GM12878 (cell line): ENCODE results near the gene CAMK1.

Source experiments
- CREB1 ChIP-seq: IDR thresholded peaks from 2 replicates; pipeline ENCODE4 v1.6.1; 2012; ENCODE audit warnings: low read depth, mild to moderate bottlenecking, inconsistent platforms
- EZH2 ChIP-seq: IDR thresholded peaks from 2 replicates; pipeline ENCODE4 v1.6.1; 2012; ENCODE audit warnings: low read depth, mild to moderate bottlenecking, control low read depth, inconsistent platforms, low read length, borderline replicate concordance; ENCODE audit not compliant: control insufficient read depth
- FOS ChIP-seq: IDR thresholded peaks from 3 replicates; pipeline ENCODE4 v1.6.1; 2011; ENCODE audit warnings: borderline replicate concordance; ENCODE audit not compliant: insufficient read length; ENCODE audit errors: extremely low read depth
- MXI1 ChIP-seq: fragments of 150-350 bp; IDR thresholded peaks from 2 replicates; pipeline ENCODE4 v1.6.1; 2011; ENCODE audit warnings: low read depth, mild to moderate bottlenecking, inconsistent platforms, low read length, improper control_type of control experiment
- RCOR1 ChIP-seq: conservative IDR thresholded peaks from 2 replicates; pipeline ENCODE4 v1.6.1; 2012; ENCODE audit warnings: low read depth, low read length, improper control_type of control experiment
- ZNF274 ChIP-seq: IDR thresholded peaks from one replicate; pipeline ENCODE4 v1.8.0; 2011; ENCODE audit not compliant: insufficient read length, insufficient read depth
- TF ChIP-seq, protein P1 (sequence below): fragments of 450-650 bp; IDR thresholded peaks from 2 replicates; pipeline ENCODE4 v1.6.1; 2016; ENCODE audit warnings: mild to moderate bottlenecking
- TF ChIP-seq, protein P2 (sequence below), 3 experiments: IDR thresholded peaks in 2 of 3; conservative IDR thresholded peaks in 1 of 3; 2 replicates each; pipeline ENCODE4 v1.5.1; 2011; ENCODE audit warnings: low read depth in 3 of 3, low read length in 3 of 3, mild to moderate bottlenecking in 3 of 3, control low read depth in 2 of 3, moderate library complexity in 2 of 3, inconsistent platforms in 1 of 3, mixed read lengths in 1 of 3; ENCODE audit not compliant: control insufficient read depth in 2 of 3, insufficient read depth in 1 of 3; ENCODE audit errors: extremely low read depth in 1 of 3
- TF ChIP-seq, protein P3 (sequence below): IDR thresholded peaks from 2 replicates; pipeline ENCODE4 v1.6.1; 2012; ENCODE audit warnings: mild to moderate bottlenecking, low read depth, low read length
- TF ChIP-seq, protein P4 (sequence below): fragments of 450-650 bp; IDR thresholded peaks from 2 replicates; pipeline ENCODE4 v1.6.1; 2017; ENCODE audit warnings: antibody characterized with exemption, mild to moderate bottlenecking, moderate library complexity
- TF ChIP-seq, protein P5 (sequence below): IDR thresholded peaks from 2 replicates; pipeline ENCODE4 v1.6.1; 2011; ENCODE audit warnings: low read depth, low read length, improper control_type of control experiment, borderline replicate concordance

DNA sequence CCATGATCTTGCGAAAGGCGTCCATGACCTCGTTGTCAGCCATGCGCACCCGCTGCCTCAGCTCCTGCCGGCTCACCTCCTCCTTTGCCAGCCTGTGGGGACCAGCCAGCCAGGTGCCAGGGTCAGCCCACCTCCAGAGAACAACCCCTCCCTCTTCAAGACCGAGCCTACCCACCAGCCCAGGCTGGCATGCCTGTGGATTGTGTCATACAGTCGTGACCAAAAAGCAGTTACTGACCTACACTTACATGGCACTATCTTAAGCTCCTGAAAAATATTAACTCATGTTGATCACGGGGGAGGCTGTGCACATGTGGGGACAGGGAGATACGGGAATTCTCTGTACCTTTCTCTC is 10.7 kb upstream of the CAMK1 start:
- TF ChIP-seq EZH2: no peak
- TF ChIP-seq, protein P1, sequence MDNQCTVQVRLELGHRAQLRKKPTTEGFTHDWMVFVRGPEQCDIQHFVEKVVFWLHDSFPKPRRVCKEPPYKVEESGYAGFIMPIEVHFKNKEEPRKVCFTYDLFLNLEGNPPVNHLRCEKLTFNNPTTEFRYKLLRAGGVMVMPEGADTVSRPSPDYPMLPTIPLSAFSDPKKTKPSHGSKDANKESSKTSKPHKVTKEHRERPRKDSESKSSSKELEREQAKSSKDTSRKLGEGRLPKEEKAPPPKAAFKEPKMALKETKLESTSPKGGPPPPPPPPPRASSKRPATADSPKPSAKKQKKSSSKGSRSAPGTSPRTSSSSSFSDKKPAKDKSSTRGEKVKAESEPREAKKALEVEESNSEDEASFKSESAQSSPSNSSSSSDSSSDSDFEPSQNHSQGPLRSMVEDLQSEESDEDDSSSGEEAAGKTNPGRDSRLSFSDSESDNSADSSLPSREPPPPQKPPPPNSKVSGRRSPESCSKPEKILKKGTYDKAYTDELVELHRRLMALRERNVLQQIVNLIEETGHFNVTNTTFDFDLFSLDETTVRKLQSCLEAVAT: no peak
- TF ChIP-seq, protein P2, sequence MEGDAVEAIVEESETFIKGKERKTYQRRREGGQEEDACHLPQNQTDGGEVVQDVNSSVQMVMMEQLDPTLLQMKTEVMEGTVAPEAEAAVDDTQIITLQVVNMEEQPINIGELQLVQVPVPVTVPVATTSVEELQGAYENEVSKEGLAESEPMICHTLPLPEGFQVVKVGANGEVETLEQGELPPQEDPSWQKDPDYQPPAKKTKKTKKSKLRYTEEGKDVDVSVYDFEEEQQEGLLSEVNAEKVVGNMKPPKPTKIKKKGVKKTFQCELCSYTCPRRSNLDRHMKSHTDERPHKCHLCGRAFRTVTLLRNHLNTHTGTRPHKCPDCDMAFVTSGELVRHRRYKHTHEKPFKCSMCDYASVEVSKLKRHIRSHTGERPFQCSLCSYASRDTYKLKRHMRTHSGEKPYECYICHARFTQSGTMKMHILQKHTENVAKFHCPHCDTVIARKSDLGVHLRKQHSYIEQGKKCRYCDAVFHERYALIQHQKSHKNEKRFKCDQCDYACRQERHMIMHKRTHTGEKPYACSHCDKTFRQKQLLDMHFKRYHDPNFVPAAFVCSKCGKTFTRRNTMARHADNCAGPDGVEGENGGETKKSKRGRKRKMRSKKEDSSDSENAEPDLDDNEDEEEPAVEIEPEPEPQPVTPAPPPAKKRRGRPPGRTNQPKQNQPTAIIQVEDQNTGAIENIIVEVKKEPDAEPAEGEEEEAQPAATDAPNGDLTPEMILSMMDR (IDR thresholded peaks at IDR 0.05 in 2 of 3, conservative IDR thresholded peaks at IDR 0.05 in 1 of 3; ENCODE audit: control insufficient read depth in 2 of 3, extremely low read depth in 1 of 3, insufficient read depth in 1 of 3, low read depth in 3 of 3, low read length in 3 of 3): no peak
- no peak for TF ChIP-seq CREB1
- TF ChIP-seq, protein P3, sequence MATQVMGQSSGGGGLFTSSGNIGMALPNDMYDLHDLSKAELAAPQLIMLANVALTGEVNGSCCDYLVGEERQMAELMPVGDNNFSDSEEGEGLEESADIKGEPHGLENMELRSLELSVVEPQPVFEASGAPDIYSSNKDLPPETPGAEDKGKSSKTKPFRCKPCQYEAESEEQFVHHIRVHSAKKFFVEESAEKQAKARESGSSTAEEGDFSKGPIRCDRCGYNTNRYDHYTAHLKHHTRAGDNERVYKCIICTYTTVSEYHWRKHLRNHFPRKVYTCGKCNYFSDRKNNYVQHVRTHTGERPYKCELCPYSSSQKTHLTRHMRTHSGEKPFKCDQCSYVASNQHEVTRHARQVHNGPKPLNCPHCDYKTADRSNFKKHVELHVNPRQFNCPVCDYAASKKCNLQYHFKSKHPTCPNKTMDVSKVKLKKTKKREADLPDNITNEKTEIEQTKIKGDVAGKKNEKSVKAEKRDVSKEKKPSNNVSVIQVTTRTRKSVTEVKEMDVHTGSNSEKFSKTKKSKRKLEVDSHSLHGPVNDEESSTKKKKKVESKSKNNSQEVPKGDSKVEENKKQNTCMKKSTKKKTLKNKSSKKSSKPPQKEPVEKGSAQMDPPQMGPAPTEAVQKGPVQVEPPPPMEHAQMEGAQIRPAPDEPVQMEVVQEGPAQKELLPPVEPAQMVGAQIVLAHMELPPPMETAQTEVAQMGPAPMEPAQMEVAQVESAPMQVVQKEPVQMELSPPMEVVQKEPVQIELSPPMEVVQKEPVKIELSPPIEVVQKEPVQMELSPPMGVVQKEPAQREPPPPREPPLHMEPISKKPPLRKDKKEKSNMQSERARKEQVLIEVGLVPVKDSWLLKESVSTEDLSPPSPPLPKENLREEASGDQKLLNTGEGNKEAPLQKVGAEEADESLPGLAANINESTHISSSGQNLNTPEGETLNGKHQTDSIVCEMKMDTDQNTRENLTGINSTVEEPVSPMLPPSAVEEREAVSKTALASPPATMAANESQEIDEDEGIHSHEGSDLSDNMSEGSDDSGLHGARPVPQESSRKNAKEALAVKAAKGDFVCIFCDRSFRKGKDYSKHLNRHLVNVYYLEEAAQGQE: no peak
- TF ChIP-seq FOS: no peak
- TF ChIP-seq, protein P4, sequence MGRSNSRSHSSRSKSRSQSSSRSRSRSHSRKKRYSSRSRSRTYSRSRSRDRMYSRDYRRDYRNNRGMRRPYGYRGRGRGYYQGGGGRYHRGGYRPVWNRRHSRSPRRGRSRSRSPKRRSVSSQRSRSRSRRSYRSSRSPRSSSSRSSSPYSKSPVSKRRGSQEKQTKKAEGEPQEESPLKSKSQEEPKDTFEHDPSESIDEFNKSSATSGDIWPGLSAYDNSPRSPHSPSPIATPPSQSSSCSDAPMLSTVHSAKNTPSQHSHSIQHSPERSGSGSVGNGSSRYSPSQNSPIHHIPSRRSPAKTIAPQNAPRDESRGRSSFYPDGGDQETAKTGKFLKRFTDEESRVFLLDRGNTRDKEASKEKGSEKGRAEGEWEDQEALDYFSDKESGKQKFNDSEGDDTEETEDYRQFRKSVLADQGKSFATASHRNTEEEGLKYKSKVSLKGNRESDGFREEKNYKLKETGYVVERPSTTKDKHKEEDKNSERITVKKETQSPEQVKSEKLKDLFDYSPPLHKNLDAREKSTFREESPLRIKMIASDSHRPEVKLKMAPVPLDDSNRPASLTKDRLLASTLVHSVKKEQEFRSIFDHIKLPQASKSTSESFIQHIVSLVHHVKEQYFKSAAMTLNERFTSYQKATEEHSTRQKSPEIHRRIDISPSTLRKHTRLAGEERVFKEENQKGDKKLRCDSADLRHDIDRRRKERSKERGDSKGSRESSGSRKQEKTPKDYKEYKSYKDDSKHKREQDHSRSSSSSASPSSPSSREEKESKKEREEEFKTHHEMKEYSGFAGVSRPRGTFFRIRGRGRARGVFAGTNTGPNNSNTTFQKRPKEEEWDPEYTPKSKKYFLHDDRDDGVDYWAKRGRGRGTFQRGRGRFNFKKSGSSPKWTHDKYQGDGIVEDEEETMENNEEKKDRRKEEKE: no peak
- TF ChIP-seq RCOR1: no peak
- TF ChIP-seq ZNF274: no peak
- no peak for TF ChIP-seq MXI1
- TF ChIP-seq, protein P5, sequence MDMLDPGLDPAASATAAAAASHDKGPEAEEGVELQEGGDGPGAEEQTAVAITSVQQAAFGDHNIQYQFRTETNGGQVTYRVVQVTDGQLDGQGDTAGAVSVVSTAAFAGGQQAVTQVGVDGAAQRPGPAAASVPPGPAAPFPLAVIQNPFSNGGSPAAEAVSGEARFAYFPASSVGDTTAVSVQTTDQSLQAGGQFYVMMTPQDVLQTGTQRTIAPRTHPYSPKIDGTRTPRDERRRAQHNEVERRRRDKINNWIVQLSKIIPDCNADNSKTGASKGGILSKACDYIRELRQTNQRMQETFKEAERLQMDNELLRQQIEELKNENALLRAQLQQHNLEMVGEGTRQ: no peak
